HG03175 (cell line): ENCODE measurements around the gene SPATA4.

Experiments used
- ATAC-seq: cut with Tn5 transposase; IDR thresholded peaks from one replicate; pipeline ENCODE4 v1.9.1; 2021; ENCODE audit warnings: mild to moderate bottlenecking, moderate library complexity; ENCODE audit not compliant: unreplicated experiment

SPATA4 gene

DNA sequence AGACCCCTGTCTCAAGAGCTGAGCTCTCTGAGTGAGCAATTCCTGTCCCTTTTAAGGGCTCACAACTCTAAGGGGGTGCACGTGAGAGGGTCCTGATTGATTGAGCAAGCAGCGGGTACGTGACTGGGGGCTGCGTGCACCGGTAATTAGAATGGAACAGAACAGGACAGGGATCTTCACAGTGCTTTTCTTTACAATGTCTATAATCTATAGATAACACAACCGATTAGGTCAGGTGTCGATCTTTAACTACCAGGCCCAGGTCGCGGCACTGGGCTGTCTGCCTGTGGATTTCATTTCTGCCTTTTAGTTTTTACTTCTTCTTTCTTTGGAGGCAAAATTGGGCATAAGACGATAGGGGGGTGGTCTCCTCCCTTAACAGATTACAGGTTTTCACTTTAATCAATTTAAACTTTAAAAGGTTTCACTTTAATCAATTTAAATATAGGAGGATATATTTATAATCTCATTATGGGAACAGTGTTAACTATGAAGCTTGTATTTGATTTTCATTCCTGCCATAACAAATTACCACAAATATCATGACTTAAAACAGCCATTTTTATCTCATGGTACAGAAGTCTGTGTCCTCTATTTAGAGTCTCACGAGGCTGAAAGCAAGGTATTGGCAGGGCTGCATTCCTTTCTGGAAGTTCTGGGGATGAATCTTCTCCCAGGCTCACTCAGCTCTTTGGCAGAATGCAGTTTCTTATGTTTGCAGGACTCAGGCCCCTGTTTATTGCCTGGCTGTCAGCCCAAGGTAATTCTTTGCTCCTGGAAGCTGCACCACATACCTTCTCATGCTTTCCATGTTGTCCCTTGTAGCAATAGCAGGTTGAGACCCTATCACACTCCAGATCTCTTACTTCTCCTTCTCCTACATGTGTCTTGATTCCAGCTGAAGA lies 5.2 kb downstream of the SPATA4 start:
- no peak for ATAC-seq

DNA sequence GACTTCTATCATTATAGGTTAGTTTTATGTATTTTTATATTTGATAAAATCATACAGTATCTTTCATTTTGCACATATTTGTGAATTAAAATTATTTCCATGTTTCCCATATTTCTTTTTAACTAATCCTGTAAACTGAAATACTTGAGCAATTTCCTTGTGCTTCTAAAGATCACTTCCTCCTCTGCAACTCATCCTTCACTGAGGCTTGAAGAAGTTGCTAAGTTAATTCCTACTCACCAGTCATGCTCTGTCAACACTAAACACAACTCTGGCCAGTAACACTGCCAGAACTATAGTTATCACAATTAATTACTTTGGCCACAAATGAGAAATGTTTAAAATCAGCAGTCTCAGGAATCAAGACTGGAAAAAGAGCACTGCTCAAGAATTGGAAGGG lies 6.7 kb downstream of the SPATA4 start:
- ATAC-seq: no peak

DNA sequence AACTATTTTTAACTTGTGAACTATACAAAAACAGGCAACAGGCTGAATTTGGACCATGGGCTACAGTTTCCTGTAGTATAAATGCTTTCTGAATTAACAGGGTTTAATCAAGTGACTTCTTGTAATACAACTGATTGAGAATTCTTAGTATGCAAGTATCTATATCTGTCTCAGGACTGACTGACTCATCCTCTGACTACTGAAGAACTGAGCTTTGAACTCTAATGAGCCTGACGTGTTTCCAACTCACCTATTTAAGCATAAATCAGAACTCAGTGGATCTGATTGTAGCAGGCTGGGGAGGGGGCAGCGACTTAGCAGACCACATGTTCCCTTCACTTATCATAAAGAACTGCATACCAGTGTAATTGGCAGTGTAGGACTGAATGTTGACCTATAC lies 7.8 kb downstream of the SPATA4 start:
- ATAC-seq: no peak

DNA sequence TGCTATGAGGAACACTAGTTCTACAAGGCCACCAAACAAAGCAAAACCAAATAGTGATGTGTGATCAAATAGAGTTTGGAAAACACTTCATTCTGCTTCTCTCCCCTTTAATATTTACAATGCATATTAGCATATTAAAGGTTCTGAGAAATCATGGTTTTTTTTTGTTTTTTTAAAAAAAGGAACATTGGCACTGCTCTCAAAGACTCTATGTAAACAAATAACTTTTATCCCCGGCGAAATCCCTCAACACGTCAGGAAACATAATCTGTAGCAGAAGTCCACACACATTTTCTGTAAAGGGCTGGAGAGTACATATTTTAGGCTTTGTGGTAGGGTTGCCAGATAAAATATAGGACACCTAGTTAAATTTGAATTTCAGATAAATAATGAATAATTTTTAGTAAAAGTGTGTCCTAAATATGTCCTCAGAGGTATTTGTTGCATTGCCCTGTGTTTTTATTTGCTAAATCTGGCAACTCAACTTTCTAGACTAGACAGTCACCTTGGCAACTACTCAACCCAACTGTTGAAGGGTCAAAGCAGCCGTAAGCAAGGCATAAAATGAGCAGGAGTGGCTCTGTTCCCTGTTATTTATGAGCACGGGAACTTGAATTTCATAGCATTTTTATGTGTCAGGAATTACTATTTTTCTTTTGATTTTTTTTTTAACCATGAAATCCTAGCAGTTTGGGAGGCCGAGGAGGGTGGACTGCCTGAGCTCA lies 8.6 kb downstream of the SPATA4 start:
- no peak for ATAC-seq

DNA sequence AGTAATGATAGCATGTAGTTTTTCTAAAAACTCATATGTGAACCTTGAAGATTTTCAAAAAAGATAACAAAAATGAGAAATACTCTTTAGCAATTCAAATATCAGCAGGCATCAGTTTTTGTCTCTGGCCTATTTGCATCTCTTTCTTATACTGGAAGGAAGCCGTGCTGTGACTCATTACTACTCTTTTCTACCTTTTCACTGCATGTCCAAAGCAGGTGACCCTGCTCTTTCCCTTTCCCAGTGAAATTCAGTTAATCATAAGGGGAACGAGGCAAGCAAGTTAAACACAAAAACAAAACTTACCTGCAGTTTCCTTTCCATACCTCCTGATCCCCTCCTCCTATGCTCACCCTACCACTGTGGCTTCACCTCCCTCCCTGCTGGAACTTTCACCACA lies 9.3 kb downstream of the SPATA4 start:
- ATAC-seq: no peak

DNA sequence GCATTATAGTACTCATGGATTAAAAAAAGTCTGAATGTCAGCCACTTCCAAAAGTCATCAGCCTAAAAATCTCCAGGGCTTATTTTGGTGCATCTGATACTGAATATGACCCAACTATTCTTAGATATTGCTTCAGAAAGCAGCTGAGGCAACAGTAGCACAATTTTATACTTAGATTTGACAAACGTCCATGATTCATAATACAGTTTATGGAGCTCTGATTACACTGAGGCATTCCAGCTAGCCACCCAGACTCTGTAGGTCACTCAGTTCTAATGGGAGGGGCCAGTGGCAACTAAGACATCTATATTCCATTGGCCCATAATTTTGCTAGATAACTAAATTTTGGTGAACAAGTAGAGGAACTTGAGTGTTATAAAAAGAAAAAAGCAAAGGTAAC lies 10.3 kb downstream of the SPATA4 start:
- ATAC-seq: no peak

DNA sequence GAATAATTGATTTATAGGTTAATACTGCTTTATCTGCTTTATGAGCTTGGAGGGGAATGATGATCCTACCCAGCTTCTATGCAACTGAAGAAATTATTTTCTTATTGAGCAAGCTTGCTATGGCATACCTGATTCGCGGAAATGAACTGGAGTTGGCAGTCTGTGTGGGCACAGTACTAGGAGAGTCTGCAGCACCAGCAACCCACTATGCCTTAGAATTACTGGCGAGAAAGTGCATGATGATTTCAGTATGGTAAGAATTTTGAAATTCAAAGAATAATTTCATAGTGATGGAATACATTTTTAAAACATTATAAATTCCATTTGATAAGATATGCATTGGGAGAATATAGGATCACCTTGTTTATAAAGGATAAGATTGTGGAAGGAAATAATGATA lies 32.3 kb downstream of the SPATA4 start:
- no peak for ATAC-seq

DNA sequence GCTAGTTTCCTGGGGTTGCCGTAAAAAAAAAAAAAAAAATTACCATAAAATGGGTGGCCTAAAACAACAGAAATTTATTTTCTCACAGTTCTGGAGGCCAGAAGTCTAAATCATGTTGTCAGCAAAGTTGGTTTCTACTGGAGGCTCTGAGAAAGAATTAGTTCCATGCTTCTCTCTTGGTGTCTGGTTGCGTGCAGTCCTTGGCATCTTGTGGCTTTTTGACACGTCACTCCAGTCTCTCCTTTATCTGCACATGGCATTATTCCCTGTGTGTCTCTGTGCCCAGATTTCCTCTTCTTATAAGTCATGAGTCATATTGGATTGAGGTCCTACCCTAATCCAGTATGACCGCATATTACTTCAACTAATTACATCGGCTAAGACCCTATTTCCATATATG lies 38.7 kb downstream of the SPATA4 start:
- ATAC-seq: no peak

DNA sequence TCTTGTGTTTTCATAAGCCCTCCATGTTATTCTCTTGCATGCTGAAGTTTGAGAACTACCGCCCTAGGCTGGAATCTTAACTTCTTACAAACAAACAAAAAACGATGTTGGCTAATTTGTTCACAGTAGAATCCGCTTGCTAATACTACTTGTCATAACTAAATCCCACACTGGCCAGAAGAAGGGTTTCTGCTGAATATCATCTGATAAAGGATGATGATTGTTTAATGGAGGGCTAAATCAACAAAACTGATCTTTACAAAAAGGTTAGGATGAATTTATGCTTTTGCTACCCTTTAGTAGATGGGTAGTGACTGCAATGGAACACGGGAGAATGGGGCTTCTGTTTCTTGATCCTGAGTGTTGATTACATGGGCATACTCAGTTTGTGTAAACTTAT lies 42.3 kb downstream of the SPATA4 start:
- no peak for ATAC-seq

DNA sequence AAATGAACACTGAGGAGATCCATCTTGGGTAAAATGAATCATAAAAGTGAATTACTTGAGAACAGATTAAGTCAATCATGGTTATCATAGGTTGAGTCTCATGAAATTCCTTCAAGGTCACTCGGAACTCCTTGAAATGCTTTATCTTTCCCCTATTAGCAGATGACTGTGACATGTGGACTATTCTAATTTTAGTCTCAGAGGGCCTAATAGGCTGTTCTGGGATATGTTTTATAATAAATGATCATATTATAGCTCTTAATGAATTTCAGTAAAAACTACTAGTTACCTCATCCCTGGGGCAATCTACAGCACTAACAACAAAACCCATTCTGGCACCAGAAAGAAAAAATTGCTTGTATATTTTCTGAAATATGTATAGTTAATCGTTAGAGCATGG lies 44.7 kb downstream of the SPATA4 start:
- ATAC-seq: no peak

DNA sequence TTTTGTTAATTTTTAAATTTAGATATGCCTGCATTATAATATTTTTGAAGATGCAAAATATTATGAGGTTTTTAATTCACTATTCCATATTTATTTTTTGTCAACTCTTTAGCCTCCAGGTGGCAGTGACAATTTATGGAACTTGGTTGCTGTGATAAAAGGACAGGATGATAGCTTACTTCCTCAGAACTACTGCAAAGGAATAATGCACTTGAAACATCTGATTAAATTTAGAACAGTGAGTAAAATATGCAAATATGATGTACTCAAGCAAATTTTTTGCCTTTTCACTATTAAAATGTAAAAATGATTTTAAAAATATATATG lies 45.1 kb downstream of the SPATA4 start:
- peak; percentile 49 for ATAC-seq

DNA sequence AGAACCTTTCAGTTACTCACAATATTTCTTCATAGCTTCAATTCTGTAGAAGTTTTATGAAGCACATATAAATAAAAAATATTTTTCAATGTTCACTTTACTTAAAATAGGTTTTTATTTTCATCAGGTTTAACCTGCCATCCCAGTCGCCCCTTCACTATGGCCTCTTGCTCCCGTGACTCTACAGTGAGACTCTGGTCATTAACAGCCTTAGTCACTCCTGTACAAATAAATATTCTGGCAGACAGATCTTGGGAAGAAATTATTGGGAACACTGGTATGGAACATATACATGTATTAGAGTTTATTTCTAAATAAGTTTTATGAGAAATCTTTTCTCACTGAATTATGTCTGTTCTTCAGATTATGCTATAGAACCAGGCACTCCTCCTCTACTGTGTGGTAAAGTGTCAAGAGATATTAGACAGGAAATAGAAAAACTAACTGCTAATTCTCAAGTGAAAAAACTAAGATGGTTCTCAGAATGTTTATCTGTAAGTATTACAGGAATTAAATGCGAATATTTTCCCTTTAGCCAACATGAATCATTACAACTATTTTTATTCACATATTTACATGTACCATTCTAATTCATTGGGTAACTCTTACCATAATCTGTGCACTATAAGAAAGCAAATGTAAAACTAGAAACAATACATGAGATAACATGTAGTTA lies 45.6 kb downstream of the SPATA4 start:
- ATAC-seq: no peak

DNA sequence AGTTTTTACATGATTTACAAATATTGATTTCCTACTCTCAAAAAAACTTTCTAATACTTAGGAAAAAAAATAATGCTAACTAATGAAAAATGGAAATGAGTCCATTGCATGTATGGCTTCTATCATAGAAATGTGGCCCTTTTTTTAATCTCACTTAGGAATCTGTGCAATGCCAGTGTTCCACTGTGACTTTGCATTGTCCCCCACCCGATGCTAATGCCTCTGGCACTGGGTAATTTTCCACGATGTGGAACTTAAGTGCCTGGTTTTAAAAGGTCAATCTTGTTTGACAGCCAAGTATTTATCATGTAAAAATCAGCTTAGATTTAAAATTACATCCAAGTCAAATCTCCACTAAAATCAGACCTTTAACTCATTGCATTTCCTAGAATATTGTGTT lies 53.1 kb downstream of the SPATA4 start:
- ATAC-seq: no peak

DNA sequence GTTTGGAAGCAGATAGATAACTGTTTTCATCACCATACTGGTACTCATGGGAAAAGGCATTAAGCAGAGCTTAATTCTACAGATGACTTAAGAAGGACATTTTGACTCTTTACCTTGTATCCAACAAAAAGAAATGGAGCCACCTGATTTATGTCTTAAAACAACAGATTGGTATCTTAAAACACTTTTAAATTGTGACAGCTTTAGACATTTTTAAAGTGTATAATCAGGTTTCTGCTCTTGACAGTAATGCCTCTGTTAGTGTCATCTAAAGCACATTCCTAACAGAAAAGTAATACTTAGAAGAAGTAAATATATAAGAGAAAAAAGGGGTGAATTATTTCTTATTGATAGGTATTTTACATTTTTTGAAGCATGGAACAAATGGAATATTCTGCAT lies 55.9 kb downstream of the SPATA4 start:
- no peak for ATAC-seq

DNA sequence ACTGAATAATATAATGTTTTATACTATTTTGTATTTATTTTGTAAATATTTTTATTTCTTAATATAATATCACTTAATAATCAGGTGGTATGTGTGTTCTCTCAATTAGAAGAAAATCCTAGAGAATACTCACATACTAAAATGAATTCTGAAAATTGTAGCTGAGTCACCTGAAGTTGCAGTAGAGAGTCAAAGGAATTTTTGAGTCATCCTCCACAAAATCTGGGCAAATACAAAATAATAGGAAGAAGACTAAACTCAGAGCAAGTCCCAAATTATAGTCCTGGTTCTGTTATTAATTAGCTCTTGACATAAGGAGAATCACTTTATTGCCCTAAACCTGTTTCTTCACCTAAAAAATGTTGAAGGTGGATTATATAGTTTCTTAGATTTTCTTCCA lies 57.8 kb downstream of the SPATA4 start:
- ATAC-seq: no peak

DNA sequence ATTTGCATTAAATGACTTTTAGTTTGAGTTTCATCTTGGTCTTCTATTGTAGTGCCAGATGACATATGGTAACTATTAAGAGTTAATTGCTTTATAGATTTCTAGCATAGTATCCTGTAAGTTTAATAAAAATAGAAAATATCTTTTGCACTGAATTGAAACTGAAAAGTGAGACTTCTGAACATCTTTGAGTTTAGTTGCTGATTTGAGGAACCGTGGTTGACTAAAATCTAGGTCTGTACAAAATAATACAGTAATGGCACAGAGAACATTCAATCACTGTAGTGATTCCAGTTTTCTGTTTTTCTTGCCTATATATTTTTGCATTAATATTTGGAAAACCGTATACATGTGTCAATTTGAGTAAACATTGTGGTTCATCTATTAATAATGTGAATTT lies 60.7 kb downstream of the SPATA4 start:
- no peak for ATAC-seq
